DOHH2 (cell line): ENCODE results near the gene MARS1.
"Not testable (repeated sequence)": the region's sequence is repeated elsewhere in the genome, so short reads cannot be mapped to it uniquely, and the experiment has no call there.

Source experiments
- H3F3A ChIP-seq: fragments of 200-600 bp; sonication (generic), shearing (Covaris generic); 2 replicates; pipeline ENCODE4 v1.6.0; 2016; ENCODE audit warnings: antibody characterized with exemption, mild to moderate bottlenecking; ENCODE audit not compliant: control insufficient read depth, insufficient read depth
- H3K27ac ChIP-seq: fragments of 200-600 bp; sonication (generic); 2 replicates; pipeline ENCODE4 v1.5.1; 2014; ENCODE audit warnings: low read depth, mild to moderate bottlenecking, low read length, moderate library complexity
- H3K27me3 ChIP-seq: fragments of 200-600 bp; sonication (generic); 2 replicates; pipeline ENCODE4 v1.6.1; 2014; ENCODE audit warnings: mild to moderate bottlenecking, low read length, mixed read lengths; ENCODE audit not compliant: control insufficient read depth
- H3K36me3 ChIP-seq: fragments of 200-600 bp; sonication (generic); 2 replicates; pipeline ENCODE4 v1.6.1; 2014; ENCODE audit warnings: mild to moderate bottlenecking, low read length, moderate library complexity, mixed read lengths; ENCODE audit not compliant: control insufficient read depth
- H3K4me1 ChIP-seq: fragments of 200-600 bp; sonication (generic); 2 replicates; pipeline ENCODE4 v1.6.1; 2014; ENCODE audit warnings: mild to moderate bottlenecking, low read length, mixed read lengths; ENCODE audit not compliant: control insufficient read depth
- H3K4me2 ChIP-seq: fragments of 200-600 bp; sonication (generic); 2 replicates; pipeline ENCODE4 v1.6.0; 2014; ENCODE audit warnings: mild to moderate bottlenecking, low read length, moderate library complexity
- H3K4me3 ChIP-seq: fragments of 200-600 bp; sonication (generic); 2 replicates; pipeline ENCODE4 v1.5.1; 2014; ENCODE audit warnings: mild to moderate bottlenecking, low read length, mixed read lengths
- H3K79me2 ChIP-seq: fragments of 200-600 bp; sonication (generic); 2 replicates; pipeline ENCODE4 v1.6.1; 2014; ENCODE audit warnings: mild to moderate bottlenecking, low read length, mixed read lengths; ENCODE audit not compliant: control insufficient read depth
- H3K9me2 ChIP-seq: fragments of 200-600 bp; sonication (generic); replicated peaks from 2 replicates; pipeline ENCODE4 v1.6.1; 2014; ENCODE audit warnings: mild to moderate bottlenecking, low read length, mixed read lengths; ENCODE audit not compliant: control insufficient read depth
- H3K9me3 ChIP-seq: fragments of 200-600 bp; sonication (generic); 2 replicates; pipeline ENCODE4 v1.6.1; 2014; ENCODE audit warnings: antibody characterized with exemption, low read length, mixed read lengths; ENCODE audit not compliant: control insufficient read depth, insufficient read depth
- H4K20me1 ChIP-seq: fragments of 200-600 bp; sonication (generic); 2 replicates; pipeline ENCODE4 v1.6.0; 2014; ENCODE audit warnings: low read depth, mild to moderate bottlenecking, antibody characterized with exemption, low read length, moderate library complexity; ENCODE audit not compliant: control insufficient read depth, insufficient read depth
- CTCF ChIP-seq: fragments of 200-600 bp; sonication (generic); IDR thresholded peaks from one replicate; pipeline ENCODE4 v1.5.1; 2014; ENCODE audit warnings: antibody characterized with exemption, mild to moderate bottlenecking, low read depth, low read length; ENCODE audit not compliant: poor library complexity, severe bottlenecking
- EZH2phosphoT487 ChIP-seq: fragments of 200-600 bp; sonication (generic); IDR thresholded peaks from 2 replicates; pipeline ENCODE4 v1.6.1; 2017; ENCODE audit warnings: borderline replicate concordance, mild to moderate bottlenecking, antibody characterized with exemption, low read length, moderate library complexity, mixed read lengths

The MARS1 gene

GRCh38 chr12:57491393-57492280 lies 3.8 kb downstream of the MARS1 start:
- no peaks in the 10 kb centered on the region for H4K20me1 ChIP-seq

GRCh38 chr12:57495051-57495701 lies 7.3 kb downstream of the MARS1 start:
- H3K9me2 ChIP-seq, H3F3A ChIP-seq, H3K9me3 ChIP-seq, H3K4me2 ChIP-seq, H3K4me1 ChIP-seq, H3K27me3 ChIP-seq, H4K20me1 ChIP-seq, H3K4me3 ChIP-seq, H3K27ac ChIP-seq: not testable (repeated sequence)
- H3K36me3 ChIP-seq, result peaks cover 67% of the 10 kb centered on the region
- H3K79me2 ChIP-seq, result peaks cover 22% of the 10 kb centered on the region

More at GRCh38 chr12:57491393-57492280, 3.8 kb downstream of the MARS1 start:
- Histone ChIP-seq H3K36me3 (peaks cover 62% of the 10 kb centered on the region), H3K4me2 (no peak overlapping the region), H3K27ac (no peak overlapping the region), H3K4me1 (peaks cover 19% of the 10 kb centered on the region), H3K9me2 (no peaks in the 10 kb centered on the region), H3K9me3 (no peaks in the 10 kb centered on the region), H3K27me3 (no peaks in the 10 kb centered on the region), H3F3A (0 out of 2 replicates have a peak, but pooled peaks cover 2% of the 10 kb centered on the region), H3K79me2 (peaks cover 40% of the 10 kb centered on the region), H3K4me3 (no peak overlapping the region)
- TF ChIP-seq CTCF (peak; percentile 39), EZH2phosphoT487 (no peak)

- H3K36me3 ChIP-seq, result peaks cover 68% of the 10 kb centered on the region
- H3F3A ChIP-seq, result 0 out of 2 replicates have a peak, but pooled peaks cover 2% of the 10 kb centered on the region
- H3K4me3 ChIP-seq, result no peak overlapping the region
- no peaks in the 10 kb centered on the region for H3K4me1 ChIP-seq
- H3K9me3 ChIP-seq, result no peaks in the 10 kb centered on the region
- H3K4me2 ChIP-seq, result no peak overlapping the region
- no peak for TF ChIP-seq EZH2phosphoT487
- no peak for TF ChIP-seq CTCF
- H3K79me2 ChIP-seq, result peaks cover 9% of the 10 kb centered on the region; the same call in 1 of the 2 replicates
- no peak overlapping the region for H3K27ac ChIP-seq
- no peaks in the 10 kb centered on the region; the same call in 1 of the 2 replicates for H4K20me1 ChIP-seq
- H3K9me2 ChIP-seq, result no peaks in the 10 kb centered on the region
- H3K27me3 ChIP-seq, result no peaks in the 10 kb centered on the region
These were observed 9.0 kb downstream of the MARS1 start for GRCh38 chr12:57496822-57497221.
